ENCODE data around the gene RNASEH1.
A peak's percentile ranks its signal among the peaks of the same experiment; 100 is the strongest.

The RNASEH1 gene

GRCh38 chr2:3604991-3605961, 47.1 kb upstream of the RNASEH1 start:
- Histone ChIP-seq H3K27me3 (ENCODE audit: insufficient read depth, poor library complexity, severe bottlenecking) (no peaks in the 10 kb centered on the region), H3K27ac (replicated peaks) (peak overlapping the region; percentile 58), H3K4me3 (replicated peaks; ENCODE audit: insufficient read depth, low read length) (no peak overlapping the region)
- peak; percentile 61 to 65 for DNase-seq (ENCODE audit: low read depth in 1 of 2, low spot score in 1 of 2)
- no peak for TF ChIP-seq SPI1 (IDR thresholded peaks at IDR 0.05; ENCODE audit: borderline replicate concordance, low read depth)
- TF ChIP-seq, protein P1, sequence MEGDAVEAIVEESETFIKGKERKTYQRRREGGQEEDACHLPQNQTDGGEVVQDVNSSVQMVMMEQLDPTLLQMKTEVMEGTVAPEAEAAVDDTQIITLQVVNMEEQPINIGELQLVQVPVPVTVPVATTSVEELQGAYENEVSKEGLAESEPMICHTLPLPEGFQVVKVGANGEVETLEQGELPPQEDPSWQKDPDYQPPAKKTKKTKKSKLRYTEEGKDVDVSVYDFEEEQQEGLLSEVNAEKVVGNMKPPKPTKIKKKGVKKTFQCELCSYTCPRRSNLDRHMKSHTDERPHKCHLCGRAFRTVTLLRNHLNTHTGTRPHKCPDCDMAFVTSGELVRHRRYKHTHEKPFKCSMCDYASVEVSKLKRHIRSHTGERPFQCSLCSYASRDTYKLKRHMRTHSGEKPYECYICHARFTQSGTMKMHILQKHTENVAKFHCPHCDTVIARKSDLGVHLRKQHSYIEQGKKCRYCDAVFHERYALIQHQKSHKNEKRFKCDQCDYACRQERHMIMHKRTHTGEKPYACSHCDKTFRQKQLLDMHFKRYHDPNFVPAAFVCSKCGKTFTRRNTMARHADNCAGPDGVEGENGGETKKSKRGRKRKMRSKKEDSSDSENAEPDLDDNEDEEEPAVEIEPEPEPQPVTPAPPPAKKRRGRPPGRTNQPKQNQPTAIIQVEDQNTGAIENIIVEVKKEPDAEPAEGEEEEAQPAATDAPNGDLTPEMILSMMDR (IDR thresholded peaks at IDR 0.05; ENCODE audit: insufficient read depth, low read length): no peak
- no peak for TF ChIP-seq POLR2AphosphoS5 (IDR thresholded peaks at IDR 0.05; ENCODE audit: low read depth)
- TF ChIP-seq, protein P2, sequence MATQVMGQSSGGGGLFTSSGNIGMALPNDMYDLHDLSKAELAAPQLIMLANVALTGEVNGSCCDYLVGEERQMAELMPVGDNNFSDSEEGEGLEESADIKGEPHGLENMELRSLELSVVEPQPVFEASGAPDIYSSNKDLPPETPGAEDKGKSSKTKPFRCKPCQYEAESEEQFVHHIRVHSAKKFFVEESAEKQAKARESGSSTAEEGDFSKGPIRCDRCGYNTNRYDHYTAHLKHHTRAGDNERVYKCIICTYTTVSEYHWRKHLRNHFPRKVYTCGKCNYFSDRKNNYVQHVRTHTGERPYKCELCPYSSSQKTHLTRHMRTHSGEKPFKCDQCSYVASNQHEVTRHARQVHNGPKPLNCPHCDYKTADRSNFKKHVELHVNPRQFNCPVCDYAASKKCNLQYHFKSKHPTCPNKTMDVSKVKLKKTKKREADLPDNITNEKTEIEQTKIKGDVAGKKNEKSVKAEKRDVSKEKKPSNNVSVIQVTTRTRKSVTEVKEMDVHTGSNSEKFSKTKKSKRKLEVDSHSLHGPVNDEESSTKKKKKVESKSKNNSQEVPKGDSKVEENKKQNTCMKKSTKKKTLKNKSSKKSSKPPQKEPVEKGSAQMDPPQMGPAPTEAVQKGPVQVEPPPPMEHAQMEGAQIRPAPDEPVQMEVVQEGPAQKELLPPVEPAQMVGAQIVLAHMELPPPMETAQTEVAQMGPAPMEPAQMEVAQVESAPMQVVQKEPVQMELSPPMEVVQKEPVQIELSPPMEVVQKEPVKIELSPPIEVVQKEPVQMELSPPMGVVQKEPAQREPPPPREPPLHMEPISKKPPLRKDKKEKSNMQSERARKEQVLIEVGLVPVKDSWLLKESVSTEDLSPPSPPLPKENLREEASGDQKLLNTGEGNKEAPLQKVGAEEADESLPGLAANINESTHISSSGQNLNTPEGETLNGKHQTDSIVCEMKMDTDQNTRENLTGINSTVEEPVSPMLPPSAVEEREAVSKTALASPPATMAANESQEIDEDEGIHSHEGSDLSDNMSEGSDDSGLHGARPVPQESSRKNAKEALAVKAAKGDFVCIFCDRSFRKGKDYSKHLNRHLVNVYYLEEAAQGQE (IDR thresholded peaks at IDR 0.05; ENCODE audit: insufficient replicate concordance, low read depth): no peak
- no peak for TF ChIP-seq GABPA (IDR thresholded peaks at IDR 0.05; ENCODE audit: low read depth)

DNA sequence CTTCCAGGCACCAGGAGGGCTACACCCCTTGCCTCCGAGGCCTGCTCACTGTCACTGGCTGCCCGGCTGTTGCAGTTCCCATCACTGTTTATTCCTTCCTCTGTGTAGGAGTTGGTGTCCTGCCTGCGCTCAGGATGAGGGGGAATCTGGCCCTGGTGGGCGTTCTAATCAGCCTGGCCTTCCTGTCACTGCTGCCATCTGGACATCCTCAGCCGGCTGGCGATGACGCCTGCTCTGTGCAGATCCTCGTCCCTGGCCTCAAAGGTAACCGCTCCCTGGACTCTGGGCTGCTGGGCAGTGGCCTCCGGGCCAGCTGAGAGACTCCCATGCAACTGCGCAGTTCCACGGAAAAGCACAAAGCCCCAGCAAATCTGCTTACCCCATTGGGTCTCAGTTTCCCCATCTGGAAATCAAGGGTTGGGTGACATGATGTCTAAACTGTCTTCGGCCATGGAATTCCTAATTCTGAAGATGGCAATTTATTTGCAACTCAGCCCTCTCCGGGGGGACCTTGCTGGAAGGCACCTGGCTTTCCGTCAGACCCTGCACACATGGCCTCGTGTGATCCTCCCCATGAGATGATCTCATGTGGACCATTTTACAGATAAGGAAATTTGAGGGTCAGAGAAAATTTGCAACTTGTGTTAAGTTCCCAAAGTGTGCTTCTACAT, 46.2 kb upstream of the RNASEH1 start:
- no peak overlapping the region for H3K4me3 ChIP-seq (replicated peaks; ENCODE audit: insufficient read depth, low read length)
- no peak for DNase-seq (ENCODE audit: low read depth in 1 of 2, low spot score in 1 of 2)
- TF ChIP-seq POLR2AphosphoS5 (IDR thresholded peaks at IDR 0.05; ENCODE audit: low read depth): no peak
- no peak for TF ChIP-seq SPI1 (IDR thresholded peaks at IDR 0.05; ENCODE audit: borderline replicate concordance, low read depth)
- TF ChIP-seq, protein P2 (IDR thresholded peaks at IDR 0.05; ENCODE audit: insufficient replicate concordance, low read depth): no peak
- TF ChIP-seq, protein P1 (IDR thresholded peaks at IDR 0.05; ENCODE audit: insufficient read depth, low read length): no peak
- TF ChIP-seq GABPA (IDR thresholded peaks at IDR 0.05; ENCODE audit: low read depth): no peak
- H3K27ac ChIP-seq (replicated peaks): no peak overlapping the region
- no peaks in the 10 kb centered on the region for H3K27me3 ChIP-seq (ENCODE audit: insufficient read depth, poor library complexity, severe bottlenecking)

DNA sequence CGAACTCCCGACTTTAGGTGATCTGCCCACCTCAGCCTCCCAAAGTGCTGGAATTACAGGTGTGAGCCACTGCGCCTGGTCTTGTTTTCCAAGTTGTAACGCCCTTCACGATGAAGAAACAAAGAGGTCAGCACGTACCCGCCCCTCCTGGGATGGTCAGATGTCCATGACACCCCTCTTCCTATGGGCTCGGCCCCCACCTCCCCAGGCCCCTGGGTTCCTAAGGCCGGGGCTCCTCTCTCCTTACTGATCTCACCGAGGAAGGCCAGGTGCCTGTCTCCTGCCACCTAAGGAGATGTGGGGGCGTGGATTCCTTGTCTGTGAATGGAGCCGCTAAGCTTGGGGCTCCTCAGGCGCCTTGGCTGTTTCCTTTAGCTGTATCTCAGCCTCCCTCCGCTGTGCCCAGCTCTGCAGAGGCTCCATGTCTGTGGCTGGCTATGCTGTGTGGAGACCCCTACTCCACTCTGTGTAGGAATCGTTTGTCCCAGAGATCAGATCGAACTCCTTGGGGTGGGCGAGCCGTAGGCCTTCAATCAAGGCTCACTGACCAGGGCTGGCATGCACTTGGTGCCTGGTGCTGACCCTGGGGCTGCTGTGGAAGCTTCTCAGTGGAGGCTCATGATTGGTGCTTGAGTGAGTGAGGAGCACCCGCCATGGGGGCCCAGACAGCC, 45.5 kb upstream of the RNASEH1 start:
- DNase-seq (ENCODE audit: low read depth in 1 of 2, low spot score in 1 of 2): no peak
- H3K27ac ChIP-seq (replicated peaks): no peak overlapping the region
- no peak overlapping the region for H3K4me3 ChIP-seq (replicated peaks; ENCODE audit: insufficient read depth, low read length)
- H3K27me3 ChIP-seq (ENCODE audit: insufficient read depth, poor library complexity, severe bottlenecking): no peaks in the 10 kb centered on the region
- TF ChIP-seq, protein P2 (IDR thresholded peaks at IDR 0.05; ENCODE audit: insufficient replicate concordance, low read depth): no peak
- TF ChIP-seq POLR2AphosphoS5 (IDR thresholded peaks at IDR 0.05; ENCODE audit: low read depth): no peak
- no peak for TF ChIP-seq SPI1 (IDR thresholded peaks at IDR 0.05; ENCODE audit: borderline replicate concordance, low read depth)
- TF ChIP-seq GABPA (IDR thresholded peaks at IDR 0.05; ENCODE audit: low read depth): no peak

All from HL-60 (cell line).